ENCODE data around the gene DUSP28.
"Not testable (repeated sequence)": the region's sequence is repeated elsewhere in the genome, so short reads cannot be mapped to it uniquely, and the experiment has no call there.

DNA sequence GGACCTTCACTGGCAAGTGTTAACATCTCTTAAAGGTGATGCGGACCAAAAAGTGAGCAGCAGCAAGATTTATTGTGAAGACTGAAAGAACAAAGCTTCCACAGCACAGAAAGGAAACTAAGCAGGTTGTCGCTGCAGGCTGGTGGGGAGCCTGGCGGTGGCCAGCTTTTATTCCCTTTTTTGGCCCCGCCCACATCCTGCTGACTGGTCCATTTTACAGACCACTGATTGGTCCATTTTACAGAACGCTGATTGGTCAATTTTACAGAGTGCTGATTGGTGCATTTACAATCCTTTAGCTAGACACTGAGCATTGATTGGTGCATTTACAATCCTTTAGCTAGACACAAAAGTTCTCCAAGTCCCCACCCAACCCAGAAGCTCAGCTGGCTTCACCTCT is 38.3 kb upstream of the DUSP28 start:
- TF ChIP-seq, protein P1, sequence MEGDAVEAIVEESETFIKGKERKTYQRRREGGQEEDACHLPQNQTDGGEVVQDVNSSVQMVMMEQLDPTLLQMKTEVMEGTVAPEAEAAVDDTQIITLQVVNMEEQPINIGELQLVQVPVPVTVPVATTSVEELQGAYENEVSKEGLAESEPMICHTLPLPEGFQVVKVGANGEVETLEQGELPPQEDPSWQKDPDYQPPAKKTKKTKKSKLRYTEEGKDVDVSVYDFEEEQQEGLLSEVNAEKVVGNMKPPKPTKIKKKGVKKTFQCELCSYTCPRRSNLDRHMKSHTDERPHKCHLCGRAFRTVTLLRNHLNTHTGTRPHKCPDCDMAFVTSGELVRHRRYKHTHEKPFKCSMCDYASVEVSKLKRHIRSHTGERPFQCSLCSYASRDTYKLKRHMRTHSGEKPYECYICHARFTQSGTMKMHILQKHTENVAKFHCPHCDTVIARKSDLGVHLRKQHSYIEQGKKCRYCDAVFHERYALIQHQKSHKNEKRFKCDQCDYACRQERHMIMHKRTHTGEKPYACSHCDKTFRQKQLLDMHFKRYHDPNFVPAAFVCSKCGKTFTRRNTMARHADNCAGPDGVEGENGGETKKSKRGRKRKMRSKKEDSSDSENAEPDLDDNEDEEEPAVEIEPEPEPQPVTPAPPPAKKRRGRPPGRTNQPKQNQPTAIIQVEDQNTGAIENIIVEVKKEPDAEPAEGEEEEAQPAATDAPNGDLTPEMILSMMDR (IDR thresholded peaks at IDR 0.05): not testable (repeated sequence)
- TF ChIP-seq EP300, POLR2A (IDR thresholded peaks at IDR 0.05): not testable (repeated sequence)

Data from ovary (tissue), 3 donors.